HG02885 (cell line): ENCODE measurements around the gene LRMDA.

Source experiments
- ATAC-seq: cut with Tn5 transposase; IDR thresholded peaks from one replicate; pipeline ENCODE4 v1.9.1; 2021; ENCODE audit warnings: mild to moderate bottlenecking; ENCODE audit not compliant: unreplicated experiment, poor library complexity

Gene LRMDA

DNA sequence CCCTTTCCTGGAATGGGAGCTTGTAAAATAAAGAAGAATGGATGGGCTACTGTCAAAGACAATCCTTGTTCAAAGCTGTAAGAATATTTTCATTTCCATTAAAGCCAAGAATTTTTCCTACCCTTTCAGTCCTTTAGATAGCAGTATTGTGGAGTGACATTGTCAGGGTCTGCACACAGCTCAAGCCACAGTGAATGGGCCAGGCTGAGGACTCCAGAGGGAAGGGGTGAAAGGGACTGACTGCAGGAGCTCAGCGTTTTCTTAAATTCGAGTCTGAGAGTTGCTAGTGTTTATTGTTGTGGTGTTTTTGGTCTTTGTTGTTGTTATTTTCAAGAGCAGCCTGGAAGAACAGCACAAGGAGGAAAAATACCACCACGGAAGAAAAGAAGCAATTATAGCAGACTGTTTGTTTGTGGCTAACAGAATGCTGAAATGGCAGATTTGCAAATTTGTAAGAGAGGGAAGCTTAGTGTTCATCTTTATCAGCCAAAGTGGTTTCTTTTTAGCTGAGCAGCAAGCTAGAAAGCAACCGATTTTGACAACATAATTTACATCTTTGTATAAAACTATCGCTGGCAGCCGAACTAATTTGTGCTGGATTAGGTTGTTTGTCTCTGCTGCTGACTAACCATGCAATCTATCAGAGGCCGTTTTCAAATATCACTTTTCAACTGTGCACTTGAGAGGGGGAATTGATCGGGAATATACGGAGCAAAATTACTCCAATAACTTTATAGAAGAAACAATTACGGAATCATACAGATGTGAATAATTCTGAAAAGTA, 192.1 kb downstream of the LRMDA start:
- no peak for ATAC-seq

GRCh38 chr10:75624638-75625037, 193.2 kb downstream of the LRMDA start:
- ATAC-seq, result no peak

GRCh38 chr10:75630746-75631145, 199.3 kb downstream of the LRMDA start:
- no peak for ATAC-seq

- ATAC-seq, result no peak
These were observed 201.5 kb downstream of the LRMDA start for GRCh38 chr10:75632805-75633462.

DNA sequence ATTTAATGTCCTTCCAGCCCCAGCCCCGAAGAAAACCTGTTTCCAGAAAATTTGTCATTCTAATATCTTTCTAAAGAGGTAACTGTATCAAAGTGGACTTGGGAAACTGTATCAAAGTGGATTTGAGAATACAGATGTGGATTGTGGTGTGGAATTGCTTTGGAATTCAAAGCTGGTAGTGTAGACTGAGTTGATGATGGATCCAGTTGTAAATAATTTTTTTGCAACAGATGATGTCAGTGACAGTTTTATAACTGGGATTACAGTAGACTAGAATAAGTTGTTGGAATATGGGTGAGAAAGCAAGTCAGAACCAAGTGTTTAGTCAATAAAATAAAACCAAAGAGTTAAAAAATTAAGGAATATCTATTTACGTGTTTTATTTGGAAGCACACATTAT, 202.1 kb downstream of the LRMDA start:
- ATAC-seq, result no peak

DNA sequence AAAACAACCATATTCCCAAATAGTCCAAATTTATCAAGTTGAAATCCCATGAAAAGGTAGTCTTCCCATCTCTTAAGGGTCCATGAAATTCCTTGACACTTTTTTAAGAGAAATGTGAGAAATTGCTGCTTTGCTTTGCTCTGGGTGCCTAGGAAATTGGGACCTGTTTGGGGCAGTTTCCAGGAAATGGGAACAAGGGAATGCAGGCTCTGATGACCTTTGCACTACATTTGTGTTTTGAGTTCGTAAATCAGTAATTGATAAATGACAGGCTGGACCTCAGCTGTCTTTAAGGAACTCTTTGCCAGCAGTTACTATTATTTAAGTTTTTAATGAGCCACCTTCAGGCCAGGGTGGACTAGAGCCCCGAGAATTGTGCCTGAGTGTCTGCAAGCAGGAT, 203.5 kb downstream of the LRMDA start:
- no peak for ATAC-seq

GRCh38 chr10:75638752-75639151, 207.3 kb downstream of the LRMDA start:
- no peak for ATAC-seq

DNA sequence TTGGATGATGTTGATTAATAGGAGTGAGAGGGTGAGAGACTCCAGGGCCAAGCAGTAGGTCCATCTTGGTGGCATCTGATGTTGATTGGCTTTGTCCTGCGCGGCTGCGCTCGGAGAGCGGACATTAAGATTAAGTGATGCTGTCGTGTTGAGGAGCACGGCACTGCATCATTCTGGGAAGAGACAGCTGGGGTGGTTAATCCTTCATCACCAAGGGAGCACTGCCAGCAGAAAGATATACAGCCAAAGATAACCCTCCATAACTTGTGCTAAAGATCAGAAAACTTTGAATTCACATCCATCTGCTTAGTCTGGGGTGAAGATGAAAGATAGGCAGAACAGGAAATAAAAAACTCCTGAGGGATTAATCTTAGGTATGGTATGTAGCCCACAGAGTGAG, 208.3 kb downstream of the LRMDA start:
- no peak for ATAC-seq

DNA sequence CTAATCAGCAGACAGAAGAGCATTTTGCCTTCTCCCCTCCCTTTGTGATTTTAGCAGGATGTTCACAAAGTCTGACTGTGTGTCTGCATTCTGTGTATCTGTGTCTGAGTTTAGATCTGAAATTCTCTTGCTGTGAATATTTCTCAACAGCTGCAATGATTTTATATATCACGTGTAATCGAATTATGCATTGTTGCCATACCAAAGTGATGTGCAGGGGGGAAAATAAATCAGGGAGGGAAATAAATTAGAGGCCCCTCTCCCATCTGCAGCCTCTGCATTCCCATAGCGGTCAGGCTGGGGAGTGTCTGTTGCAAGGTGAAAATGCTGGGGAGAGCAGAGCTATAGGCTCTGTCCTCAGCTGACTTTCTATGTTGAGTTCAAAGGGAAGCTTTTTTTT, 209.0 kb downstream of the LRMDA start:
- no peak for ATAC-seq

GRCh38 chr10:75640803-75641202, 209.4 kb downstream of the LRMDA start:
- ATAC-seq, result no peak

DNA sequence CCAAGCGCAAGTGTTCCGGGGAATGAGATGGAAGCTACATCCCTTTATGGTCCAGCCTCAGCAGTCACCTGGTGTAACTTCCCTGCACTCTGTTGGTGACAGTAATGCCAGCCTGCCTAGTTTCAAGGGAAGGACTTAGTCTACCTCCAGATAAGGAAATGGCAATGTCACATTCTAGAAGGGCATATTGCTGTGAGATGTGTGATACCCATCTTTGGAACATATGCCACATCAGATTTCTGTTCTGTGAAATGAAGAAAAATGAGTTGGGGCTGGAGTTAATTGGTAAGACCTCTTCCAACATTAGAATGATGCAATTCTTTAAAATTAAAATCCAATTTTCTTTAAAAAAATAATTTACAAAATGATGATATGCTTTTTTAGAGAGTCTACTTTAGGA, 212.0 kb downstream of the LRMDA start:
- ATAC-seq, result no peak

DNA sequence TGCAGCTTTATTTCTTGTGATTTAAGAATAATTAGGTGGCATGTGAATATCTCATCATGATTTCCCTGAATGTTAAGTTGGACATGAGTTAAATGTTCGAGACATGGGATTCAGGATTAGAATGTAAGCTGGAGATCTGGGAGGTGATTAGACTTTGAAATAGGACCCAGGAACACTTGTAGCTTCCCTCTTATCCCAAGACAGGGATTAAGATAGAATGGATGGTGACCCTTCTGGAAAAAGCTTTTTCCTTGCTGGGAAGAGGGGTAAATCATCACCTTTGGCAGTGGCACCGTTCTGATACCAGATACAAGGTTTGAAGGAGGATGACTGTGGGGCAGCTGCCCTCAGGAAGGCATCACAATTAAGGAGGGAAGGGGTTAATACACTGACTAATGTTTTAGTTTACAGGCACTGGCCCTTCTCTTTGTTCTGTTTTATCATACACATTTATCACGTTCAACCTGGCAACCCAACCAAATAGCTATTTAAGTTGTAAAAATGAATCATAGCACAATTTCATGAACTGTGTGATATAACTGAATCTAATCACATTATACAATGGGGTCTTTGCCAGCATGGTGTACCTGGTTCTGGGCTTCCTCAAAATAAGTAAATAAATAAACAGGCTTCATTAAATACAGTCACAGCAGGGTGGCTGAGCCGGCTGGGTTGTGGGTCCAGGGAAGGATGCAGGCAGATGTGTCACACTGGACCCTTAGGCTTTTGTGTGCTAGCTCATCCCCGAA, 212.7 kb downstream of the LRMDA start:
- no peak for ATAC-seq

DNA sequence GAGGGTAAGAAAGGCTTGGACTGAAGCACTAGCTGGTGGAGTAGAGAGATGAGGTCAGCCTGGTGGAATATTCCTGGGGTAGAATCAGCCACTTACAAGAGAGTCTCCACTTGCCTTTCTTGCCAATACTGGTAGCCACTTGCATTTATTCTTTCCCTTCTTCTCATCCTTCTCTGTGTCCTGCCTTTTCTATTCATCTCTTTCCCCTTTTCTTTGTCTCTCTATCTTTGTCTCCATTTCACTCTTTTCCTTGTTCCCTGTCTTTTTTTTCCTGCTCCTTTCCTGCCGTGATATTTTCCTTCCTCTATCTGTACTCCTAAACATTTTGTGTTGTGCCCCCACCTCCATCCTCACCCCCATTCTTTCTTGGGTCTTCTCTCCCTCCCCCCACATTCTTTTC, 214.3 kb downstream of the LRMDA start:
- ATAC-seq, result no peak

DNA sequence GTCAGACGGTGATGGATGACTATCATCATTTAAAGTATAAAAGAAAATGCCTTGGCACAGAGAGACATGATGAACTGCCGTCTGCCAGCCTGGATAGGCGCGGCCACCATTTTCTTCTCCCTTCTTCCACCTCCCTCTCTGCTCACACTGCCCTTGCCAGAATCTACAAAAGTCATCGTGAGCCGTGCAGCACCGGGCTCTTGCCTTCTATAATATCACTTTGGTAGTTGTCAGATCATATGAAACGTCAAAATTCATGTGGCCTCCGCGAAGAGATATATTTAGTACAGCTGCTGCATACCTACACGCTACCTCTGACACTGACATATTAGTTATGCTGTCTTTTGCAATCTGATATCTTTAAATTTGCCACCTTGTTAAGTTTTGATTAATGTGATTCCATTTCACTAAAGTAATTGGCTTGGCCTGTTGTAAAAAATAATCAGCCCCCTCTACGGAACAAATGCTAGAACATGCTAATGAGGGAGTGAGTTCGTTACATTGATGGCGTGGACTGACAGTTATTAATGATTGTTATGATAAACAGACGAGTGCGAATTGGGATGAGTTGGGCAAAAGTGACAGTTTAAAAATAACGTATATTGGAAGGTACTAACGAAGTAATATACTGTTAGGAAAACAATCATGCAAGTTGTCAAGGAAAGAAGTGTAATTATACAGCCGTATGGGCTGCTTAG, 214.9 kb downstream of the LRMDA start:
- ATAC-seq, result no peak

DNA sequence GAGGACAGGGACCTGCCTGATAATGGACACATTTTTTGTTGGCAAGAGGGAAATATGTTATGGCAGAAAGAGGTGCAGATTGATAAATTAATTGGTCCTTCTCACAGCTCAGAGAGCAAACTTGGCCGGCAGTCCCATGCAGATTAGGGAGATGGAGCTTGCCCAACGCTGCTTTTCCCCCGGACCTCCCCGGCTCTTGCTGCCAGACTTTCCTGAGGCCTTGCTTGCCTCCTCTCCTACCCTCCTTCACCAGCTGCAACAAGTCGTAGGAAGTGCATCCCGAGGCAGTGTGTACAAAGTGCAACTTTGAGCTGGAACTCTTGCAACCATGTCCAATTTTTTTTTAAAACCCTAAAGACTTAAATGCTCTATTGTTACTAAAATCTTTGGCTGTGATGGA, 215.5 kb downstream of the LRMDA start:
- ATAC-seq, result no peak

DNA sequence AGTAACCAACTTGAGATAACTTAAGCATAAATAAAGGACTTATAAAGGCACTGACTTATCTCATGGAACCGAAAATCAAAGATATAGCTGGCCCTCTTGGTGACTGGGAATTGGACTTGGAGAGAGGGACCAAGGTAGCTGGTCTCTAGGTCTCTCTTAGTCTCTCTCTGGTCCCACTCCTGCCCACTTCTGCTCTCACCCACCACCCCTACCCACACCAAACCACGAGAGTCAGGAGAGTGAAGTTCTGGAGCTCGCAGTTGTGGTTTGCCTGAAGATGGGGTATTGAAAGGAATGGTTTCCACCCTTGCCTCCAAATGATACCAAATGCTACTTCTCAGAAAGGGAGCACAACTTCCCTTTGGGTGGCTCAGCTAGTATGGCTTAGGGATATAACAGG, 216.3 kb downstream of the LRMDA start:
- ATAC-seq, result no peak

DNA sequence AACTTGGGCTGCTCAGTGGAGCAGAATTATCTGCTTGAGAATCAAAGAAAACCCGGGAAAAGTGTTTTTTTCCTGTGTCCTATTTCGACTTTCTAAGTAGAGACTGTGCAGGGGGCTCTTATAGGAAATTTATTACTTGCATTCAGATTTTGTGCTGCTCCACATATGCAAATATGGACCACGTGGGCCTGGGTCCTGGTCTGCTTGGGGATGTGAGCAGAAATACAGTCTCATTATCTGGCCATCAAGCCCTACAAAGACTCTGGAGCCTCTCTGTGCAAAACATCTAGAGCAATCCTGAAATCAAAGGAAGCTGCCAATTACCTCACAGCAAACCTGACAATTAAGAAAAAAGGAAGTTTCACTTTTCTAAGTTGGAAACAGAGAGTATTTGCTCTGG, 216.9 kb downstream of the LRMDA start:
- no peak for ATAC-seq

GRCh38 chr10:75648854-75649253, 217.4 kb downstream of the LRMDA start:
- ATAC-seq, result no peak

DNA sequence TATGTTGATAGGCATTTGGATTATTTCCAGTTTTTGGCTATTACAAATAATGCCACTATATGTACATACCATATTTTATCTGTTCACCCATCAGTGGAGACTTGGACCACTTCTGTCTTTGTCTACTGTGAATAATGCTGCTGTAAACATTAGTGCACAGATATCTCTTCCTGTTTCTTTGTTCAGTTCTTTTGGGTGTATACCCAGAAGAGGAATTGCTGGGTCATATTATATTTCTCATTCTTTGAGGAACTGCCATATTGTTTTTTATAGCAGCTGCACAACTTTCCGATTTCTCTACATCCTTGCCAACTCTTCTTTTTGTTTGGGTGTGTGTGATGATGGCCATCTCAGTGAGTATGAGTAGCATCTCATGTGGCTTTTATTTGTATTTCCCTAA, 218.0 kb downstream of the LRMDA start:
- no peak for ATAC-seq

DNA sequence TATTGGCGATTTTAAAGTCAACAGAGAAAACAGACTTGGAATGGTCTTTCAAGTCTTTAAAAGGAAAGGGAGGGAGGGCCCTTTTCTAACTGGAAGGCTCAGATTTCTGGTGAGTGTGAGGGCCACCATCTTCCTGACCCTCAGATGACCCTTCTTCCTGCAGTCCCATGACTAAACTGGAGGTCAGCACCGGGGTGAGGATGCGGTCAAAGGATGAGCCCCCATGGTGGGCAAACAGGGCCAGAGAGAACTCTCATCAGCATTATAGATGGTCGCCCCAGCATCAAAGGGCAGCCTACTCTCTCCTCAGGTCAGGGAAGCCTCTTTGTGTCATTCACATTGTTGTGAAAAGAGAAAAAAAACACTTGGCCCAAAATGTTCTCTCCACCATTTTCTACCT, 219.2 kb downstream of the LRMDA start:
- no peak for ATAC-seq

DNA sequence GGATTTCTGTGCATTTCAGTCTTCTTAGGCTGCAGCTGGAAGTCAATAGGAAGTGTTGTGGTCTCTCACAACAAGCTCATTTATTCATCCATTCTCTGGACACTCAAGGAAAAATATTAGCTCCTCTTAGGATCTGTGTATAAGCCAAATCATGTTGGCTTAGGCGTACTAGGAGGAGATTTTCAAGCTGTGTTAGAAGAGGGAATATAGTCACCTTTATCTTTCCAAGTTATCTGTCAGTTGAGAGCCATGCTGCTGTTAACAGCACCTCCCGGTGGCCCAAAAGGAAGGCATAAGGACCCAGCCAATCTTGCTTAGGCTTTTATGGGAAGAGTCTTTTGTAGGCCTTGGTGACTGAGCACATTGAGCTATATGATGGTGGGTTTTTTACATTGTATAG, 220.0 kb downstream of the LRMDA start:
- no peak for ATAC-seq
